K562 (cell line): ENCODE data around the gene HPS3. TPM values are rescaled to one million over a fixed set of nuclear protein-coding genes. Genes with fewer than 3 reads are reported as not detected.

Experiments used
- ATAC-seq: fragments of 200-7000 bp; cut with Tn5 transposase; 3 replicates; pipeline ENCODE4 v1.9.1; 2020; ENCODE audit warnings: moderate library complexity
- BruUV-seq: library from RNA; stranded (reverse); fragments of 400-500 nt; replicated peaks from 2 replicates; lab custom pipeline; 2021; lab: Mats Ljungman, UMichigan
- CTCF ChIA-PET: fragments of 300-600 bp; formaldehyde crosslinking; extraction: SDS; loops from one replicate; lab custom pipeline; 2021; ENCODE audit warnings: low intra/inter-chr PET ratio; lab: Yijun Ruan, JAX
- POLR2A ChIA-PET: fragments of 300-600, 350-650 bp; sonication (Branson Sonifier 250); formaldehyde crosslinking; extraction: SDS; loops from one replicate; lab custom pipeline; 2021; ENCODE audit warnings: antibody characterized with exemption, inconsistent platforms; lab: Yijun Ruan, JAX
- DNase-seq, 4 experiments: peaks; one replicate each; pipeline versions ENCODE4 v3.0.0 to v3.0.0-alpha.2; 2011 to 2018; ENCODE audit warnings: low spot score in 3 of 4, mixed read lengths in 3 of 4; ENCODE audit errors: extremely low read depth in 1 of 4
- FAIRE-seq: peaks from 2 replicates; lab custom pipeline; 2011; peaks lifted over from hg19 to GRCh38; lab: Jason Lieb, UNC
- H2AFZ ChIP-seq: 2 replicates; pipeline ENCODE4 v1.6.0; 2011; ENCODE audit warnings: low read depth, low read length, control low read depth, inconsistent platforms
- H3K27ac ChIP-seq: fragments of 200-600 bp; 3 replicates; pipeline ENCODE4 v1.8.0; 2011; ENCODE audit warnings: low read depth, mild to moderate bottlenecking, control low read depth, inconsistent platforms, low read length, moderate library complexity, mixed read lengths; ENCODE audit errors: extremely low read depth
- H3K27me3 ChIP-seq, 2 experiments: fragments of 300-600 bp in 1 of 2; 2 replicates in 1 of 2; 3 replicates in 1 of 2; pipeline versions ENCODE4 v1.6.0 to v1.8.0; 2011; ENCODE audit warnings: inconsistent platforms in 2 of 2, low read length in 2 of 2, mild to moderate bottlenecking in 1 of 2, mixed read lengths in 1 of 2, moderate library complexity in 1 of 2; ENCODE audit not compliant: control insufficient read depth in 2 of 2, insufficient read depth in 2 of 2
- H3K36me3 ChIP-seq: fragments of 300-600 bp; 3 replicates; pipeline ENCODE4 v1.8.0; 2011; ENCODE audit warnings: mild to moderate bottlenecking, low read length, inconsistent platforms; ENCODE audit not compliant: control insufficient read depth, insufficient read depth
- H3K4me1 ChIP-seq, 2 experiments: fragments of 200-600 bp in 1 of 2; replicated peaks in 1 of 2; 2 replicates in 1 of 2; 3 replicates in 1 of 2; pipeline versions ENCODE4 v1.5.1 to v1.8.0; 2011; ENCODE audit warnings: inconsistent platforms in 2 of 2, low read length in 2 of 2, mild to moderate bottlenecking in 1 of 2, mixed read lengths in 1 of 2, moderate library complexity in 1 of 2; ENCODE audit not compliant: control insufficient read depth in 2 of 2, insufficient read depth in 2 of 2
- H3K4me2 ChIP-seq: 2 replicates; pipeline ENCODE4 v1.6.1; 2011; ENCODE audit warnings: low read length, control low read depth, inconsistent platforms, mixed read lengths; ENCODE audit not compliant: insufficient read depth
- H3K4me3 ChIP-seq: fragments of 200-600 bp; sonication (generic), shearing (Covaris generic); 2 replicates; pipeline ENCODE4 v1.5.1; 2016; ENCODE audit warnings: control low read depth, inconsistent platforms
- H3K79me2 ChIP-seq: fragments of 200-600 bp; 3 replicates; pipeline ENCODE4 v1.8.0; 2011; ENCODE audit warnings: low read length, inconsistent platforms; ENCODE audit not compliant: control insufficient read depth, insufficient read depth
- H3K9ac ChIP-seq, 2 experiments: 2 replicates each; pipeline versions ENCODE4 v1.6.0 to v1.6.1; 2011; ENCODE audit warnings: low read depth in 2 of 2, low read length in 2 of 2, control low read depth in 1 of 2, inconsistent platforms in 1 of 2, mild to moderate bottlenecking in 1 of 2, mixed read lengths in 1 of 2; ENCODE audit not compliant: insufficient read depth in 1 of 2
- H3K9me1 ChIP-seq: one replicate; pipeline ENCODE4 v1.6.0; 2011; ENCODE audit warnings: inconsistent platforms, mild to moderate bottlenecking, low read length, moderate library complexity; ENCODE audit not compliant: control insufficient read depth, insufficient read depth
- H3K9me3 ChIP-seq: replicated peaks from 2 replicates; pipeline ENCODE4 v1.5.1; 2011; ENCODE audit warnings: low read depth, low read length, inconsistent platforms; ENCODE audit not compliant: control insufficient read depth, insufficient read depth
- H4K20me1 ChIP-seq: replicated peaks from 2 replicates; pipeline ENCODE4 v1.6.1; 2011; ENCODE audit warnings: low read length, inconsistent platforms, mixed read lengths; ENCODE audit not compliant: control insufficient read depth, insufficient read depth
- MTA3 ChIP-seq: fragments of 450-650 bp; formaldehyde crosslinking; IDR thresholded peaks from 2 replicates; pipeline ENCODE4 v1.6.1; 2017; ENCODE audit warnings: mild to moderate bottlenecking, borderline replicate concordance
- STAT5A ChIP-seq: IDR thresholded peaks from 2 replicates; pipeline ENCODE4 v1.6.1; 2012; ENCODE audit warnings: low read length, inconsistent platforms, borderline replicate concordance
- ZBTB12 ChIP-seq: fragments of 250-450 bp; sonication (Bioruptor Pico); IDR thresholded peaks from 2 replicates; pipeline ENCODE4 v1.4.0; 2020
- ZNF165 ChIP-seq: fragments of 250-450 bp; sonication (Bioruptor Pico); IDR thresholded peaks from 2 replicates; pipeline ENCODE4 v1.4.0; 2020; ENCODE audit warnings: borderline replicate concordance
- ZNF232 ChIP-seq: sonication (generic); formaldehyde crosslinking; IDR thresholded peaks from 2 replicates; pipeline ENCODE4 v1.8.0; 2022; ENCODE audit warnings: mild to moderate bottlenecking, missing genetic modification reagents
- WGBS: fragments of 100-300 bp; shearing (Covaris generic); methylation state at CpG from one replicate; pipeline ENCODE4 v1.1.6; 2016; ENCODE audit warnings: low coverage, mixed read lengths; ENCODE audit not compliant: insufficient coverage; ENCODE audit errors: missing lambda C conversion rate; 5-methylcytosine and 5-hydroxymethylcytosine counted together
- in situ Hi-C: fragments of 300-500 bp; cut with MboI; formaldehyde crosslinking; loops from 4 replicates; pipeline ENCODE4 v1.15.0; 2018; ENCODE audit warnings: inconsistent platforms, mixed read lengths
- intact Hi-C: fragments of 100-400 bp; cut with micrococcal nuclease; formaldehyde crosslinking; loops from 2 replicates; pipeline ENCODE4 v1.14.2; 2022
- polyA plus RNA-seq, 8 experiments: library from polyadenylated mRNA; depleted of rRNA in 4 of 8; stranded (reverse) in 5 of 8; unstranded in 3 of 8; fragments of >200 nt; fragmentation: Nextera tagmentation in 2 of 8; fragmentation: Illumina TruSeq in 1 of 8; extraction: Ambion mirVana in 2 of 8; extraction: Trizol in 1 of 8; gene quantifications; 2 replicates each; pipeline versions ENCODE4 v1.2.1 to v1.2.3, GENCODE V29; 2011 to 2014; ENCODE audit warnings: inconsistent platforms in 1 of 8, missing spikeins in 1 of 8
- total RNA-seq, 7 experiments: library from RNA; depleted of rRNA in 6 of 7; stranded (reverse); fragments of >200 nt in 6 of 7; fragmentation: Illumina TruSeq in 2 of 7; extraction: Trizol in 2 of 7; gene quantifications; 2 replicates each; pipeline versions ENCODE4 v1.2.1 to v1.2.3, GENCODE V29; 2011 to 2021; ENCODE audit warnings: low replicate concordance in 1 of 7
- TF ChIP-seq, protein P1 (sequence below), 3 experiments: fragments of 200-800 bp in 1 of 3; fragments of 250-450 bp in 1 of 3; fragments of 450-650 bp in 1 of 3; sonication (Bioruptor Pico) in 1 of 3; sonication (Bioruptor generic) in 1 of 3; formaldehyde crosslinking in 1 of 3; IDR thresholded peaks; 2 replicates each; pipeline versions ENCODE4 v1.6.1 to v1.8.0; 2016 to 2022; ENCODE audit warnings: mild to moderate bottlenecking in 2 of 3, missing genetic modification characterization in 2 of 3, missing compliant biosample characterization in 1 of 3, moderate library complexity in 1 of 3
- TF ChIP-seq, protein P2 (sequence below): fragments of 450-650 bp; IDR thresholded peaks from 2 replicates; pipeline ENCODE4 v1.6.1; 2017; ENCODE audit warnings: antibody characterized with exemption, mild to moderate bottlenecking
- TF ChIP-seq, protein P3 (sequence below): fragments of 450-650 bp; IDR thresholded peaks from 2 replicates; pipeline ENCODE4 v1.7.1; 2018; ENCODE audit warnings: mild to moderate bottlenecking, low read depth; ENCODE audit not compliant: partially characterized antibody

HPS3 gene
- total and polyA plus RNA-seq, 9 of the 15 experiments (the other 6 are each of a cell fraction or from before 2014, with no cell fraction given), result 1.2 to 11.3 (median 7.6) TPM

DNA sequence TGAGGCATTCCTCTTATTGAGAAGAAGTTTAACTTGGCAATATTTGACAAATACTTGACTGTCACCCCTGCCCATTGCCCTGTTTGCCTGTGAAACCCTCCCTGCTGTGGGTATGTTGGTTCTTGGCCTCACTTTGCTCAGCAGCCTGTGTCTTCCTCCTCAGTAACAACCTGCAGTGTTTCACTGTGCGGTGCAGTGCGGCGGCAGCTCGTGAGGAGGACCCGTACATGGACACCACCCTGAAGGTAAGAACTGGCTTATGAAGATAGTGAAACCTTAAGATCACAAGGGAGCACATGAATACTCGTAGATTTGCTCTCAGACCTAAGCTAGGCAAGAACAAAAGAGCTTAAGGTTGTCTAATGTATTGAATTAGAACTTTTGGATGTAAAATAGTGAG lies 21.0 kb downstream of the HPS3 start (continued):
- TF ChIP-seq ZNF165 (no peak), MTA3 (no peak), ZNF232 (CRISPR knock-in tag) (no peak)

DNA sequence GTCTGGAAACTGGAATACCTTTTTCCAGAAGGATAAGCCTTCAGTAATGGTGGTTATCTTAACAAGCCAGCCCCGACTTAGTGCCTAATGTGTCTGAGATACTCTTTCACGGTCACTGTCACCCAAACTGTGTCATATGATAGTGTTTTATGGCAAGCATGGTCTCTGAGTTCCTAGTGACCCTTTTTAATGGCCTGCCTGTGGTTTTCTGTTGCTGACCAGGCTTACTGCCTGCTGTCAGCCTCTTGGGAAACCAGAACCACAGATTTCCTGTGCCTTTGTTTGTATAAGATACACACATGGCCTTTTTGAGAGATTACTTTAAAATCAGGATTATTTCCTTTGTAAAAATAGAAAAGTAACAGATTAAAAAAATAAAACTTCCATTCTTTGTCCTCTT lies 22.4 kb downstream of the HPS3 start:
- no peak overlapping the region for H3K4me2 ChIP-seq
- no peak overlapping the region for H3K4me3 ChIP-seq
- ATAC-seq (peak; percentile 99), DNase-seq (peak; percentile 15 to 85 (median 42)), FAIRE-seq (peak; percentile 96)
- H3K79me2 ChIP-seq, result no peaks in the 10 kb centered on the region
- no peak overlapping the region for H2AFZ ChIP-seq
- no peaks in the 10 kb centered on the region for H3K27me3 ChIP-seq
- H3K27ac ChIP-seq, result no peak overlapping the region
- peaks cover 6% of the 10 kb centered on the region for H4K20me1 ChIP-seq
- CTCF ChIA-PET, result no interaction called here
- intact Hi-C loops (no loop called here), in situ Hi-C loops (no loop called here)
- POLR2A ChIA-PET, result no interaction called here
- peaks cover 0 to 7% of the 10 kb centered on the region in 2 experiments; a peak in 4 of 5 replicates for H3K4me1 ChIP-seq
- H3K9me3 ChIP-seq, result no peaks in the 10 kb centered on the region
- BruUV-seq, result no TSS peak
- peaks cover 6% of the 10 kb centered on the region; the same call in 1 of the 3 replicates for H3K36me3 ChIP-seq
- no peak overlapping the region for H3K9ac ChIP-seq
- H3K9me1 ChIP-seq, result no peaks in the 10 kb centered on the region
- WGBS, result 0% methylated on average over 2 of the region's 2 CpGs
- TF ChIP-seq STAT5A, result peak; percentile 92
- TF ChIP-seq, protein P1, sequence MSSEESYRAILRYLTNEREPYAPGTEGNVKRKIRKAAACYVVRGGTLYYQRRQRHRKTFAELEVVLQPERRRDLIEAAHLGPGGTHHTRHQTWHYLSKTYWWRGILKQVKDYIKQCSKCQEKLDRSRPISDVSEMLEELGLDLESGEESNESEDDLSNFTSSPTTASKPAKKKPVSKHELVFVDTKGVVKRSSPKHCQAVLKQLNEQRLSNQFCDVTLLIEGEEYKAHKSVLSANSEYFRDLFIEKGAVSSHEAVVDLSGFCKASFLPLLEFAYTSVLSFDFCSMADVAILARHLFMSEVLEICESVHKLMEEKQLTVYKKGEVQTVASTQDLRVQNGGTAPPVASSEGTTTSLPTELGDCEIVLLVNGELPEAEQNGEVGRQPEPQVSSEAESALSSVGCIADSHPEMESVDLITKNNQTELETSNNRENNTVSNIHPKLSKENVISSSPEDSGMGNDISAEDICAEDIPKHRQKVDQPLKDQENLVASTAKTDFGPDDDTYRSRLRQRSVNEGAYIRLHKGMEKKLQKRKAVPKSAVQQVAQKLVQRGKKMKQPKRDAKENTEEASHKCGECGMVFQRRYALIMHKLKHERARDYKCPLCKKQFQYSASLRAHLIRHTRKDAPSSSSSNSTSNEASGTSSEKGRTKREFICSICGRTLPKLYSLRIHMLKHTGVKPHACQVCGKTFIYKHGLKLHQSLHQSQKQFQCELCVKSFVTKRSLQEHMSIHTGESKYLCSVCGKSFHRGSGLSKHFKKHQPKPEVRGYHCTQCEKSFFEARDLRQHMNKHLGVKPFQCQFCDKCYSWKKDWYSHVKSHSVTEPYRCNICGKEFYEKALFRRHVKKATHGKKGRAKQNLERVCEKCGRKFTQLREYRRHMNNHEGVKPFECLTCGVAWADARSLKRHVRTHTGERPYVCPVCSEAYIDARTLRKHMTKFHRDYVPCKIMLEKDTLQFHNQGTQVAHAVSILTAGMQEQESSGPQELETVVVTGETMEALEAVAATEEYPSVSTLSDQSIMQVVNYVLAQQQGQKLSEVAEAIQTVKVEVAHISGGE (CRISPR knock-in tag; IDR thresholded peaks at IDR 0.05), result peak in 1 of 3 experiments; percentile 68; a peak in 2 of 6 replicates
- TF ChIP-seq, protein P2, sequence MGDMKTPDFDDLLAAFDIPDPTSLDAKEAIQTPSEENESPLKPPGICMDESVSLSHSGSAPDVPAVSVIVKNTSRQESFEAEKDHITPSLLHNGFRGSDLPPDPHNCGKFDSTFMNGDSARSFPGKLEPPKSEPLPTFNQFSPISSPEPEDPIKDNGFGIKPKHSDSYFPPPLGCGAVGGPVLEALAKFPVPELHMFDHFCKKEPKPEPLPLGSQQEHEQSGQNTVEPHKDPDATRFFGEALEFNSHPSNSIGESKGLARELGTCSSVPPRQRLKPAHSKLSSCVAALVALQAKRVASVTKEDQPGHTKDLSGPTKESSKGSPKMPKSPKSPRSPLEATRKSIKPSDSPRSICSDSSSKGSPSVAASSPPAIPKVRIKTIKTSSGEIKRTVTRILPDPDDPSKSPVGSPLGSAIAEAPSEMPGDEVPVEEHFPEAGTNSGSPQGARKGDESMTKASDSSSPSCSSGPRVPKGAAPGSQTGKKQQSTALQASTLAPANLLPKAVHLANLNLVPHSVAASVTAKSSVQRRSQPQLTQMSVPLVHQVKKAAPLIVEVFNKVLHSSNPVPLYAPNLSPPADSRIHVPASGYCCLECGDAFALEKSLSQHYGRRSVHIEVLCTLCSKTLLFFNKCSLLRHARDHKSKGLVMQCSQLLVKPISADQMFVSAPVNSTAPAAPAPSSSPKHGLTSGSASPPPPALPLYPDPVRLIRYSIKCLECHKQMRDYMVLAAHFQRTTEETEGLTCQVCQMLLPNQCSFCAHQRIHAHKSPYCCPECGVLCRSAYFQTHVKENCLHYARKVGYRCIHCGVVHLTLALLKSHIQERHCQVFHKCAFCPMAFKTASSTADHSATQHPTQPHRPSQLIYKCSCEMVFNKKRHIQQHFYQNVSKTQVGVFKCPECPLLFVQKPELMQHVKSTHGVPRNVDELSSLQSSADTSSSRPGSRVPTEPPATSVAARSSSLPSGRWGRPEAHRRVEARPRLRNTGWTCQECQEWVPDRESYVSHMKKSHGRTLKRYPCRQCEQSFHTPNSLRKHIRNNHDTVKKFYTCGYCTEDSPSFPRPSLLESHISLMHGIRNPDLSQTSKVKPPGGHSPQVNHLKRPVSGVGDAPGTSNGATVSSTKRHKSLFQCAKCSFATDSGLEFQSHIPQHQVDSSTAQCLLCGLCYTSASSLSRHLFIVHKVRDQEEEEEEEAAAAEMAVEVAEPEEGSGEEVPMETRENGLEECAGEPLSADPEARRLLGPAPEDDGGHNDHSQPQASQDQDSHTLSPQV, result 0 out of 2 replicates have a peak, but pooled peaks have one; percentile 48
- TF ChIP-seq, protein P3, sequence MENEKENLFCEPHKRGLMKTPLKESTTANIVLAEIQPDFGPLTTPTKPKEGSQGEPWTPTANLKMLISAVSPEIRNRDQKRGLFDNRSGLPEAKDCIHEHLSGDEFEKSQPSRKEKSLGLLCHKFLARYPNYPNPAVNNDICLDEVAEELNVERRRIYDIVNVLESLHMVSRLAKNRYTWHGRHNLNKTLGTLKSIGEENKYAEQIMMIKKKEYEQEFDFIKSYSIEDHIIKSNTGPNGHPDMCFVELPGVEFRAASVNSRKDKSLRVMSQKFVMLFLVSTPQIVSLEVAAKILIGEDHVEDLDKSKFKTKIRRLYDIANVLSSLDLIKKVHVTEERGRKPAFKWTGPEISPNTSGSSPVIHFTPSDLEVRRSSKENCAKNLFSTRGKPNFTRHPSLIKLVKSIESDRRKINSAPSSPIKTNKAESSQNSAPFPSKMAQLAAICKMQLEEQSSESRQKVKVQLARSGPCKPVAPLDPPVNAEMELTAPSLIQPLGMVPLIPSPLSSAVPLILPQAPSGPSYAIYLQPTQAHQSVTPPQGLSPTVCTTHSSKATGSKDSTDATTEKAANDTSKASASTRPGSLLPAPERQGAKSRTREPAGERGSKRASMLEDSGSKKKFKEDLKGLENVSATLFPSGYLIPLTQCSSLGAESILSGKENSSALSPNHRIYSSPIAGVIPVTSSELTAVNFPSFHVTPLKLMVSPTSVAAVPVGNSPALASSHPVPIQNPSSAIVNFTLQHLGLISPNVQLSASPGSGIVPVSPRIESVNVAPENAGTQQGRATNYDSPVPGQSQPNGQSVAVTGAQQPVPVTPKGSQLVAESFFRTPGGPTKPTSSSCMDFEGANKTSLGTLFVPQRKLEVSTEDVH, result peak; percentile 21
- TF ChIP-seq ZBTB12 (CRISPR knock-in tag), result no peak
